Peyer's patch (tissue), 4 donors: ENCODE measurements around the gene NCL. TPM values are rescaled to one million over a fixed set of nuclear protein-coding genes. Genes with fewer than 3 reads are reported as not detected.
A peak's percentile ranks its signal among the peaks of the same experiment; 100 is the strongest.

ENCODE experiments used
- DNase-seq, 3 donors: peaks; one replicate each; pipeline ENCODE4 v3.0.0-alpha.2; 2017 to 2019
- H3K27ac ChIP-seq, 4 donors: fragments of 200-600 bp; sonication (generic); one replicate each; pipeline ENCODE4 v1.5.1; 2016 to 2019
- H3K27me3 ChIP-seq, 2 donors: fragments of 200-600 bp; sonication (generic); one replicate each; pipeline ENCODE4 v1.5.1; 2019
- H3K36me3 ChIP-seq, 3 donors: fragments of 200-600 bp; sonication (generic); one replicate each; pipeline ENCODE4 v1.5.1; 2016 to 2019
- H3K4me1 ChIP-seq, 4 donors: fragments of 200-600 bp; sonication (generic); one replicate each; pipeline ENCODE4 v1.5.1; 2016 to 2019
- H3K4me3 ChIP-seq, 4 donors: fragments of 200-600 bp; sonication (generic); 1 replicate in 3 of 4; 2 replicates in 1 of 4; pipeline ENCODE4 v1.5.1; 2016 to 2019; ENCODE audit warnings: mild to moderate bottlenecking in 1 of 4
- H3K9me3 ChIP-seq, 4 donors: fragments of 200-600 bp; sonication (generic); one replicate each; pipeline ENCODE4 v1.5.1; 2016 to 2019; ENCODE audit warnings: mild to moderate bottlenecking in 1 of 4
- POLR2A ChIP-seq, 2 donors: fragments of 450-650 bp; IDR thresholded peaks; one replicate each; pipeline ENCODE4 v1.5.1; 2017; ENCODE audit warnings: antibody characterized with exemption in 2 of 2, mild to moderate bottlenecking in 2 of 2, moderate library complexity in 2 of 2
- total RNA-seq, 4 donors: library from RNA; depleted of rRNA; stranded (reverse); fragments of >200 nt; gene quantifications; one replicate each; pipeline ENCODE4 v1.1.0, GENCODE V29; 2016
- TF ChIP-seq, protein P1 (sequence below), 6 experiments: fragments of 450-650 bp in 4 of 6; fragments of 200-600 bp in 2 of 6; sonication (generic) in 1 of 6; IDR thresholded peaks; one replicate each; pipeline ENCODE4 v1.5.1; 2017 to 2019; ENCODE audit warnings: antibody characterized with exemption in 6 of 6, mild to moderate bottlenecking in 3 of 6, moderate library complexity in 1 of 6

NCL gene
- total RNA-seq, 4 donors from 2014 or later: 80.7 to 661 (median 153) TPM

DNA sequence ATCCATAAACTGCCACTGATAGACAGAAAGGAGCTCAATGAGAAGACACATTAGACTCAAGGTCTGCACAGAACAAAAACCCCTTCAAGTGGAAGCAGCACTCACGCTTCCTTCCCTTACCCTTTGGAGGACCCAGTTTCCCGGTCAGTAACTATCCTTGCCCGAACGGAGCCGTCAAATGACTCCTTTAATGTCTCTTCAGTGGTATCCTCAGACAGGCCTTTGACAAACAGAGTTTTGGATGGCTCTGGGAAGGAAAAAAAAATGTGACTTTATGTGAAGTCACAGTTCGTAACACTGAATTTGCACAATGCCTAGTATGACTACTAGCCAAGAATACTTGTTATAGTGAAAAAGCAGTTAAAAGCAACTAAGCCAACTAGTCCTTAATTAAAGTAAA, 8.4 kb downstream of the NCL start:
- no peaks in the 10 kb centered on the region for H3K27me3 ChIP-seq
- H3K4me1 ChIP-seq: no peaks in the 10 kb centered on the region
- TF ChIP-seq POLR2A (IDR thresholded peaks at IDR 0.05): no peak
- TF ChIP-seq, protein P1, sequence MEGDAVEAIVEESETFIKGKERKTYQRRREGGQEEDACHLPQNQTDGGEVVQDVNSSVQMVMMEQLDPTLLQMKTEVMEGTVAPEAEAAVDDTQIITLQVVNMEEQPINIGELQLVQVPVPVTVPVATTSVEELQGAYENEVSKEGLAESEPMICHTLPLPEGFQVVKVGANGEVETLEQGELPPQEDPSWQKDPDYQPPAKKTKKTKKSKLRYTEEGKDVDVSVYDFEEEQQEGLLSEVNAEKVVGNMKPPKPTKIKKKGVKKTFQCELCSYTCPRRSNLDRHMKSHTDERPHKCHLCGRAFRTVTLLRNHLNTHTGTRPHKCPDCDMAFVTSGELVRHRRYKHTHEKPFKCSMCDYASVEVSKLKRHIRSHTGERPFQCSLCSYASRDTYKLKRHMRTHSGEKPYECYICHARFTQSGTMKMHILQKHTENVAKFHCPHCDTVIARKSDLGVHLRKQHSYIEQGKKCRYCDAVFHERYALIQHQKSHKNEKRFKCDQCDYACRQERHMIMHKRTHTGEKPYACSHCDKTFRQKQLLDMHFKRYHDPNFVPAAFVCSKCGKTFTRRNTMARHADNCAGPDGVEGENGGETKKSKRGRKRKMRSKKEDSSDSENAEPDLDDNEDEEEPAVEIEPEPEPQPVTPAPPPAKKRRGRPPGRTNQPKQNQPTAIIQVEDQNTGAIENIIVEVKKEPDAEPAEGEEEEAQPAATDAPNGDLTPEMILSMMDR (IDR thresholded peaks at IDR 0.05): no peak
- no peak for DNase-seq
- H3K27ac ChIP-seq: no peak overlapping the region
- H3K36me3 ChIP-seq: peaks cover 0 to 84% (median 3%) of the 10 kb centered on the region in 3 donors
- no peak overlapping the region for H3K4me3 ChIP-seq
- H3K9me3 ChIP-seq: no peaks in the 10 kb centered on the region

DNA sequence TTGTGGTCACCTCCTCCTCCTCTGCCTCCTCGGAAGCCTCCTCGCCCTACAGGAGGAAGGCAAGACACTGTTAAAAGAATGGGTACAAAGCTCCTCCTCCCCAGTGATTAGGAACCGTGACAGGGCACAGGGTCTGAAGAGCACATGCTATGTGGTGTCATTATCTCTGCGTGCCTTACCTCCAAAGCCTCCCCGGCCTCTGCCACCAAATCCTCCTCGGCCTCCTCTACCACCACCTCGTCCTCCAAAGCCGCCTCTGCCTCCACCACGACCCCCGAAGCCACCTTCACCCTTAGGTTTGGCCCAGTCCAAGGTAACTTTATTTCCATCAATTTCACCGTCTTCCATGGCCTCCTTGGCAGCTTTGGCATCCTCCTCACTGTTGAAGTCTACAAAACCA, 9.1 kb downstream of the NCL start:
- no peaks in the 10 kb centered on the region for H3K9me3 ChIP-seq
- no peak overlapping the region for H3K4me3 ChIP-seq
- no peak for DNase-seq
- H3K36me3 ChIP-seq: peaks cover 0 to 77% (median 3%) of the 10 kb centered on the region in 3 donors
- no peaks in the 10 kb centered on the region for H3K27me3 ChIP-seq
- H3K4me1 ChIP-seq: no peaks in the 10 kb centered on the region
- H3K27ac ChIP-seq: no peak overlapping the region
- TF ChIP-seq, protein P1 (IDR thresholded peaks at IDR 0.05): no peak
- no peak for TF ChIP-seq POLR2A (IDR thresholded peaks at IDR 0.05)

DNA sequence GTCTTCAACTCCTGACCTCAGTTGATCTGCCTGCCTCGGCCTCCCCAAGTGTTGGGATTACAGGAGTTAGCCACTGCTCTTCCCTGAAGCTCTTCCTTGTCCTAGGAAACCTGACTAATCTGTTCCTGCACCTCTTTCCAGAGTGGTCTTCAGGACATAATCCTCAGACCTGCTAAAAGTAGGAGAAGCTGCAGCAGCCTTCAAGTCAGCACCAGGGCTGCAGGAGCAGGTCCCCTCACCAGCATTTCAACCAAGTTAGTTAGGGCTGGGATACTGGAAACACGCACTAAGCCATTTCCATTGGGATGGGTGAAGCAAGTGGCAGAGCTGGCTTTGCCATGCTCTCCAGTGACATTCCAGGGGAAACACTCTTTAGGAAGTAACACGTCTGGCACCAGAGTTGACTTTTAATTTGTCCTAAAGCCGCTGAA, 9.9 kb downstream of the NCL start:
- Histone ChIP-seq H3K9me3 (no peaks in the 10 kb centered on the region), H3K36me3 (peaks cover 0 to 68% (median 3%) of the 10 kb centered on the region in 3 donors), H3K27ac (no peak overlapping the region), H3K4me1 (no peaks in the 10 kb centered on the region), H3K4me3 (no peak overlapping the region), H3K27me3 (no peaks in the 10 kb centered on the region)
- no peak for DNase-seq
- TF ChIP-seq, protein P1 (IDR thresholded peaks at IDR 0.05): no peak
- no peak for TF ChIP-seq POLR2A (IDR thresholded peaks at IDR 0.05)

DNA sequence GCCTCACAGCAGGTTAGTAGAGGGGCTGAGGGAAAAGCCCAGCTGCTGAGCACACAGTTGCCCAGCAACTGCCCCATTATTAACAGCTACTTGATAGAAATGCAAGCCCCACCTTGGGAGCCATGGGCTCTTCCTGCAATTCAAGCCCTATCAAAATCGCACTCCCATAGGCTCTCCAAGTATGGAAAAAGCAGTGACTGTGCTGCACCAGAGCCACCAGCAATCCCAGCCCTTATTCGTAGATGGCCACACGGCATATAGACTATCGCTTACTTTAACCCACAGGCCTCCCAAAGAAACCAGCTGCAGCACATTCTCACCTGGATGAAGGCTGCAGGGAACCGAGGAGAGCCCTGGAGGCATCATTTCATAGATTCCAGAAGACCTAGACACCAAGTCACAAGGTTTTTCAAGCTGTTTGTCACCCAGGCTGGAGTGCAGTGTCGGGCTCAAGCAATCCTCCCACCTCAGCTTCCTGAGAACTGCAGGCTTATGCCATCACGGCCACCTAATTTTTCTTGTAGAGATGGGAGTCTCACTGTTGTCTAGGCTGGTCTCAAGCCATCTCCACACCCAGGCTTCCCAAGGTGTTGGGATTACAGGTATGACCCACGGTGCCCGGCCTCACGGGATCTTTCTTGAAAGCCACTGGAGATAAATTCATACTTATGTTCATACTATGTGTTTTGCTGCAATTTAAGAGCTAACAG, 11.3 kb downstream of the NCL start:
- Histone ChIP-seq H3K4me3 (no peak overlapping the region), H3K4me1 (no peaks in the 10 kb centered on the region), H3K36me3 (peaks cover 0 to 54% (median 3%) of the 10 kb centered on the region in 3 donors), H3K9me3 (no peaks in the 10 kb centered on the region), H3K27me3 (no peaks in the 10 kb centered on the region), H3K27ac (no peak overlapping the region)
- DNase-seq: peak in 1 of 3 donors; percentile 46
- no peak for TF ChIP-seq POLR2A (IDR thresholded peaks at IDR 0.05)
- TF ChIP-seq, protein P1 (IDR thresholded peaks at IDR 0.05): no peak

DNA sequence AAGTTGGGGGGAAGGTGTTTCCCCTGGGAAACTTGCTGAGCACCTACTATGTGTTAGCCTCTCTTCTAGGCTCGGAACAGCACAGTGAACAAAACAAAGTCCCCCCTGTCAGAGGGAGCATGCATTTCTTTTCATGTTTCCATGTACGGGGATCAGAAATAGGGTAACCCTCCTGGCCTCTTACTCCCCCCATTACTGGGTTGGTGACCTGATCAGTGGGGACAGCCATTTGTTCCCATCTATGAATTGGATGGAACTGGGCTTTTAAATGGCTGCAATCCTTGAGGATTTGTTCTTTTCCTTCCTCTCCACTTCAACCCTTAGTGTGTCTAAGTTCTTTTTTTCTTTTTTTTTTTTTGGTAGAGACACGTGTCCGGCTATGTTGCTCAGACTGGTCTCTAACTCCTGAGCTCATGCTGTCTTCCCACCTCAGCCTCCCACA, 13.7 kb downstream of the NCL start:
- DNase-seq: no peak
- no peaks in the 10 kb centered on the region for H3K27me3 ChIP-seq
- H3K4me1 ChIP-seq: no peaks in the 10 kb centered on the region
- peaks cover 0 to 30% (median 0%) of the 10 kb centered on the region in 3 donors for H3K36me3 ChIP-seq
- no peak overlapping the region for H3K27ac ChIP-seq
- no peaks in the 10 kb centered on the region for H3K9me3 ChIP-seq
- TF ChIP-seq POLR2A (IDR thresholded peaks at IDR 0.05): no peak
- TF ChIP-seq, protein P1 (IDR thresholded peaks at IDR 0.05): no peak
- no peak overlapping the region for H3K4me3 ChIP-seq
